GM12891 (cell line): ENCODE measurements around the gene DCDC2C. TPM values are rescaled to one million over a fixed set of nuclear protein-coding genes. Genes with fewer than 3 reads are reported as not detected.
"Not testable (repeated sequence)": the region's sequence is repeated elsewhere in the genome, so short reads cannot be mapped to it uniquely, and the experiment has no call there.

ENCODE experiments used
- DNase-seq: peaks from one replicate; pipeline ENCODE4 v3.0.0; 2011; ENCODE audit warnings: low spot score; ENCODE audit not compliant: insufficient read length
- FAIRE-seq: peaks from 2 replicates; lab custom pipeline; 2011; peaks lifted over from hg19 to GRCh38; lab: Jason Lieb, UNC
- PAX5 ChIP-seq: IDR thresholded peaks from 2 replicates; pipeline ENCODE4 v1.6.1; 2011; ENCODE audit warnings: low read length, moderate library complexity, mild to moderate bottlenecking; ENCODE audit not compliant: insufficient read depth, severe bottlenecking
- POLR2A ChIP-seq: IDR thresholded peaks from 2 replicates; pipeline ENCODE4 v1.6.1; 2011; ENCODE audit warnings: low read depth, low read length, control low read depth
- POLR2AphosphoS5 ChIP-seq: IDR thresholded peaks from 2 replicates; pipeline ENCODE4 v1.6.1; 2011; ENCODE audit warnings: low read depth, low read length, control low read depth
- POU2F2 ChIP-seq: IDR thresholded peaks from 2 replicates; pipeline ENCODE4 v1.6.1; 2011; ENCODE audit warnings: low read depth, mild to moderate bottlenecking, control low read depth, low read length, moderate library complexity
- SPI1 ChIP-seq: IDR thresholded peaks from 2 replicates; pipeline ENCODE4 v1.6.1; 2011; ENCODE audit warnings: low read depth, low read length, control low read depth
- TAF1 ChIP-seq: IDR thresholded peaks from 2 replicates; pipeline ENCODE4 v1.6.1; 2011; ENCODE audit warnings: low read depth, low read length, control low read depth
- polyA plus RNA-seq: library from polyadenylated mRNA; unstranded; fragments of >200 nt; gene quantifications from one replicate; pipeline ENCODE4 v1.2.1, GENCODE V29; 2012; ENCODE audit warnings: low read depth, missing spikeins, inconsistent platforms; ENCODE audit not compliant: missing spikeins

DCDC2C gene, protein sequence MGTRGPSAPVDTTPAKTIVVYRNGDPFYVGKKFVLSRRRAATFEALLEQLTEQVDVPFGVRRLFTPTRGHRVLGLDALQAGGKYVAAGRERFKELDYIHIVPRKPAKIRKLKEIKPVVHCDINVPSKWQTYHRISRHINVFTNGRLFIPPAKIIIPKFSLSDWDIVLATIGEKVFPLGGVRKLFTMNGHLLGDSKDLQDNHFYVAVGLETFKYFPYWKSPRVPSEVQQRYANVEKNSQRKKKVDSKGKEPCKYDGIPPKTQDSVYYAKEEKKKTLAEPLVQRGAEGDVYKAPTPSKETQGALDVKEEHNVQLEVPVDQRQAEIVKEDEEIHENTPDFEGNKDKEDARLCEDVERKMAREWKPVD
- not detected for polyA plus RNA-seq

DNA sequence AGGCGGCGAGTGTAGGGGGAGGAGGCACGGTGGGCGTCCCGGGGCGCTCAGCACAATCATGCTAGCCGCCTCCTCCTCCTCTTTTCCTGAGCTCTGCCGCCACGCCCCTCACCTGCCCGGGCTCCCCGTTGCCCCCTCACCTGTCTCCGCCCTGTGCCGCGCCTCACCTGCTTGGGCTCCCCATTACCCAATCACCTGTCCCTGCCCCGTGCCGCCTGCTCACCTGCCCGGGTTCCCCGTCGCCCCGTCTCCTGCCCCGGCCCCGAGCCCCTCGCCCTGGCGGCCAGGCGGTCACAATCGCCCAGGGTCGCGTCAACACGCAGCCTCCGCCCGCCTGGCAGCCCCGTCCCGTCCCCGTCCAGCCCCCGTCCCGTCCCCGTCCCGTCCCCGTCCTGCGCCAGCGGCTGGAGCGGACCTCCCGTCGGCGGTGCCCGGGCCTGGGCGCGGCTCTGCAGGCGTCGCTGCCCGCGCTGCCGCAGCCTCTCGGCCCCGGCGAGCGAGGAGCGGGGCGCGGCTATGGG lies at the start of gene DCDC2C:
Gene DCDC2C, plus strand, starts transcription at position 340 of the 521 bp plus-strand sequence. Its CDS starts 177 bp downstream, at position 517.
- TF ChIP-seq POU2F2: no peak
- TF ChIP-seq SPI1: no peak
- no peak for TF ChIP-seq POLR2A
- TF ChIP-seq PAX5: no peak
- TF ChIP-seq TAF1: no peak
- no peak for TF ChIP-seq POLR2AphosphoS5
- no peak for FAIRE-seq
- no peak for DNase-seq

DNA sequence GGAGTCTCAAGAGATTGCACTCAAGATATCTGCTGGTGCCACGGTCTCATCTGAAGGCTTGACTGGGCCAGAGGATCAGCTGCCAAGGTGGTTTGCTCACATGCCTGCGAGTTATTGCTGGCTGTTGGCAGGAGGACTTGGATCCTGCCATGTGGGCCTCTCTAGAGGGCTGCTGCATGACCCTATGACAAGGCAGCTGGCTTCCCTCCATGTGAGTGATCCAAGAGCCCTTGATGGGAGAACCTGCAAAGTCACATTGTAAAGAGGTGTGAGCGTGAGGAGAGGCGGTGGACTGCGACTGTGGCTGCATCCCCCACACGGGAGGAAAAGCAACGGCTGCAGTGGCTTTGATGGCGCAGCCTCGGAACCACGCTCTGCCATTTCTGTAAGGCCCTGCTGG lies 49.4 kb upstream of the DCDC2C start:
- FAIRE-seq: no peak

DNA sequence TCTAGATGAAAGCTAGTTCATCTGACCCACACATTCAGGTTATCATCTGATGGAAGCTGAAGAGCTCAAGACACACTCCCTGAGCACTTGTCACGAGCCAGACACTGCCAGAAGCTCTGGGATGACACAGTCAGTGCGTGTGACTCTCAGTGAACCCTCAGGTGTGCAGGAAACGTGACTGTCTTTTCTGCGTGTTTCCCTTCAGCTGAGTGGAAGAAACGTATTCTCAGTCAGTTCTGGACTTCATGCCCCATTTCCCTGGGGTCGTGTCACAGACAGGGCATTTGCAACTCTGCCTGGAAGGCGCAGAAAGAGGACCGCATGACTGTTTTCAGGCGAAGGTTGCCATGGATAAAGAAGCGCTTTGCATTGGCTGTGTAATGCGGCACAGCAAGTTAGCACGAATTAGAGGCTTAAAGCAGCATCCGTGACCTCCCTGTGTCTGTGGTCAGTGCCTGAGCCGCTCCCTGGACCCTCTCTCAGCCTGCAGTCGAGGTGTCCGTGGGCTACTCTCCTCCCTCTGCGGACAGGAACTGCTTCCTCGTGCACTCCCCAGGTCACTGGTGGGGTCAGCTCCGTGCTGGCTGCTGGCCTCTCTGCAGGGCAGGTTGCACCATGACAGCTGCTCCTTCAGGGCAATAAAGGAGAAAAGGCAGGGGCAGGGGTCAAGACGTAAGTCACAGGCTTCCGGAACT lies 48.7 kb upstream of the DCDC2C start:
- DNase-seq: no peak
- no peak for FAIRE-seq
- TF ChIP-seq POLR2AphosphoS5: no peak
- TF ChIP-seq POU2F2: no peak
- no peak for TF ChIP-seq TAF1

More for the DNA sequence above, 49.4 kb upstream of the DCDC2C start:
- DNase-seq: no peak
- no peak for TF ChIP-seq TAF1
- TF ChIP-seq POLR2AphosphoS5: no peak
- no peak for TF ChIP-seq POLR2A
- TF ChIP-seq PAX5: no peak
- no peak for TF ChIP-seq POU2F2
- no peak for TF ChIP-seq SPI1

DNA sequence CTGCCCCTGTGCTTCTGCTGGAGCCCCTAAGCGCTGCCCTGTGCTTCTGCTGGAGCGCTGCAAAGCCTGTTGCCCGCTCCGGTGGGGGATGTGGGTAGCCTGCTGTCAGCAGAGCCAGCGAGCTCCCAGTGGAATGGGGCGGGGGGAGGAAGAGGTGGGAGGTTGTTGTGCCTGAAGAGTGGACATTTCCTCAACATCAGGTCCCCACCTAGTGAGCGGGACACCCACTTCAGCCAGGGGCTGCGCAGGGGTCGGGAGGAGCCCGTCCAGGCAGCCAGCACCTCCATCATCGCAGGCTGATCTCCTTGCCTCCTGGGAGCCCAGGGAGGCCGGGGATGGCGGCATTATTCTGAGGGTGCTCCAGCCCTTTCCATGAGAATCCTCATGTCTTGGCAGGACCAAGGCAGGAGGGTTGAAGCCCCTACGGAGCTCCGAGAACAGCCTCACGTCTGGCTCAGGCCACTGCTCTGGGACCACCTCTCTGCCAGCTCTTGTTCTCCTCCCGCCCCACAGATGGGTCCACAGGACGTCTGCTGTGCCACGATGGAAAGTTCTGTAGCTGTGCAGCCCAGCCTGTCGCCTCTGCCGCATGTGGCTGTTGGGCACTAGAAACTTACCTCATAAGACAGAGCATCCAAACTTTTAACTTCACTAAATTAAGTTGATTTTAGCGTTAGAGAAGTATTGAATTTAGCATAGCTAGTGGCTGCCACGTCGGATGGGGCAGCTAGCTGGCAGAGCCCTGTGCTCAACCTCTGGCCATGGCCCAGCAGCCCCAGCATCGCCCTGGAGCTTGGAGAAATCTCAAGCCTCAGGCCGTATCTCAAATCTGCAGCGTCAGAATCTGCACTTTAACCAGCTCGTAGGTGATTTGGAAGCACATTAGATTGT lies 47.3 kb upstream of the DCDC2C start:
- TF ChIP-seq TAF1 (no peak), POU2F2 (no peak), POLR2AphosphoS5 (no peak), PAX5 (no peak), POLR2A (no peak), SPI1 (no peak)
- DNase-seq (no peak), FAIRE-seq (no peak)

DNA sequence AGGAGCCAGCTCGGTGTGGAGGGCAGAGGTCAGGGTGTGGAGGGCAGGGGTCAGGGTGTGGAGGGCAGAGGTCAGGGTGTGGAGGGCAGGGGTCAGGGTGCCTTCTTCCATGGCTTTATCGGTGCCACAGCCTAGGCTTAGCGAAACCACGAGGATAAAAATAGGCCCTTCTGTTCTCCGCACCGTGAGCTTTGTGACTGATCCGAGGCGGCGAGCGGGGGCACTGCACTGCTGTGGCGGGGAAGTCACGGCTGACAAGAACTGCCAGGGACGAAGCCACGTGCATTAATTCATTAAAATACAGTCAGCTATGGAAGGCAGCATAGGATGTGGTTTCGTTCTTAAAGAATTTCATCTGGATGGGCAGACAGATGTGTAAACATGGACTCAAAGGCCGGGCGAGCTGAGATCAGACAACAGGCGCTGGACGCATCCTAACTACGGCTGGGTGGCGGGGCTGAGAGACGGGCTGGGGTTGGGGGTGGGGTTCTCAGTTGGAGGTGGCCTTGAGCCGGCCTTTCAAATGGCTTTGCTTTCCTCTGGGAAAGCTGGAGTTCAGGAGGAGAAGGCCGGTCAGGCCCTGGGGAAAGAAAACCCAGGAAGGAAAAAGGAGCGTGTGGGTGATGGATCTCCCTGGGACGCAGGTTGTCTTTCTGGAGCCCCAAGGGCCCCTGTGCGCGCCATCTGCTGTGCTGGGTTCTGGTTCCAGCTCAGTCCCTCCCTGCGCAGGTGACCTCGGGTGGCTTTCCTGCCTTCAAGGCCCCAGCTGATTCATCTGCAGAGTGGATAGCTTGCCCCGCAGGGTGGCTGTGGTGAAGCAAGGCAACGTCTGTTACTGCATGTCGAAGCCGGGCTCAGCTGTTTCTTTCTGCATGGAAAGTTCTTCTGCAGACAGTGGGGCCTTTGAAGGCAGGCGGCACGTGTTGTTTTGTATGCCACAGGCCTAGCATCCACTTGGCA lies 46.3 kb upstream of the DCDC2C start:
- TF ChIP-seq POLR2AphosphoS5 (no peak), TAF1 (no peak), POU2F2 (no peak), SPI1 (no peak)
- no peak for DNase-seq
- FAIRE-seq: no peak

DNA sequence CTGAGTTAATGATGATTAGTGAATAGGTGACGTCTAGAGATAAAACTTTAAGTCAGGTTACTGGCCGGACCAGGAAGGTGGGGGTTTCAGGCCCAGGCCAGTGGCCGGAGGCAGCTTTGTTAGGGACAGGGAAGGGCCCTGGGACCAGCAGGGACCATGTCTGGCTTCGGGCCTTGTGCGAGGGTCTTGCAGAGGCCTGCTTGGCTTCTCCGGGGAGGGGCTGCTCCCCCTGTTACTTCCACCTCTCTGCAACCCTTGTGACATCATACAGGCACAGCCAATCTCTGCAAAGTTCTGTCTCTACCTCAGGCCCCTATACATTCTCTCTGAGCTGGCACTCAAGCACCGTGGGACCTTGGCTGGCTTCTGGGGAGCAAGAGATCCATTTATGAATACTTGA lies 45.5 kb upstream of the DCDC2C start, which contains the start of gene ALLC:
Gene ALLC, plus strand, starts transcription at position 320 of the 400 bp plus-strand sequence. CDS start 12,958 bp downstream, outside the sequence.
- no peak for FAIRE-seq
- DNase-seq: no peak
- TF ChIP-seq SPI1: no peak
- TF ChIP-seq POLR2A: no peak
- TF ChIP-seq PAX5: no peak
- TF ChIP-seq POU2F2: no peak
- TF ChIP-seq TAF1: no peak
- TF ChIP-seq POLR2AphosphoS5: no peak

DNA sequence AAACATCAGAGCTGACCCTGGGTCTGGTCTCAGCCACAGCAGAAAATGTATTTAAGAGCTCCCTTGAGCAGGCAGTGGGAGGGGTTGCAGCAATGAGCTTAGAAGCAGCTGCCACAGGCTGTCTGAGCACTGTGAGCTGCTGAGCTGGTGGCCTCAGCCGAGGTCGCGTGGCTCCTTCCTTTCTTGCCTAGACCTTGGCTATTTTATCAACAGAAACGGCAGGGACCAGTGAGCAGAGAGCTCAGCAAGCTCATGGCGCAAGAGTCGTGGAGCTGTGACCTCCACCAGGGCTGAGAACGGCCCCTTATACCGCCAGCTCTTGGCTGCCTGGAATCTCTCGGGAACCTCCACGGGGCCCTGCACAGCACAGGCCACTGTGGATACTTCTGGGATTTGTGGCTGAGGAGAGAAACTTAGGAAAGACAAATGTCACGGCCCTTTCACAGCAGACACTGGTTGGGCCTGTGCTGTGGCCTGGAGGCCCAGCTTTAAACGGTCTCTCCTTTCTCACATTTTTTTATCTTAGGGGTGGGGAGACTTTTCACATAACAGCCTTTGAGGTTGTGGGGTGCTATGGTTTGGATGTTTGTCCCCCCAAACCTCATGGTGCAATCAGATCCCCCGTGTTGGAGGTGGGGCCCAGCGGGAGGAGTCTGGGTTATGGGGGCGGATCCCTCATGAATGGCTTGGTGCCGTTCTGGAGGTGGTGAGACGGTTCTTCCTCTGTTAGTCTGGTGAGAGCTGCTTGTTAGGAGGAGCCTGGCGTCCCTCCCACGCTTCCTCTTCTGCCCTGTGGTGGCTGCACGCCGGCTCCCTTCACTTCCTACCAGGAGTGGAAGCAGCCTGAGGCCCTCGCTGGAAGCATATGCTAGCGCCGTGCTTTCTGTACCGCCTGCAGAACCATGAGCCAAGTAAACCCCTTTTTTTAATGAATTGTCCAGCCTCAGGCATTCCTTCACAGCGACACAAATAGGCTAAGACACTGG lies 43.6 kb upstream of the DCDC2C start:
- FAIRE-seq (no peak), DNase-seq (no peak)
- TF ChIP-seq POU2F2 (no peak), PAX5 (no peak), TAF1 (no peak), POLR2A (no peak), POLR2AphosphoS5 (no peak), SPI1 (no peak)

DNA sequence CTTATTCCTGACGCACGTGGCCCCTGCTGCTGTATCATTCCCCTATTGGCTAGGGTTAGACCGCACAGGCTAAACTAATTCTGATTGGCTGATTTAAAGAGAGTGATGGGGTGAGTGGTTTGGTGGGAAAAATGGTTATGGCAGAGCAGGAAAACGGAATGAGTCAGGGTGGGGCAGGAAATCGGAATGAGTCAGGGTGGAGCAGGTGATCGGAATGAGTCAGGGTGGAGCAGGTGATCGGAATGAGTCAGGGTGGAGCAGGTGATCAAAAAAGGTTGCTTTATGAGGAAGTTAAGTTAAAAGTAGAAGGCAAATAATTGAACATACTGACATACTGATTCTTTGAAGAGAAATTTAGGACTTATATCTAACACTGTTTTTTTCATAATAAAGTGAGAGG lies 42.7 kb upstream of the DCDC2C start:
- DNase-seq, FAIRE-seq: not testable (repeated sequence)
